GM21723 (cell line): ENCODE data around the gene HSPB6.
A peak's percentile ranks its signal among the peaks of the same experiment; 100 is the strongest.

Experiments
- ATAC-seq: cut with Tn5 transposase; IDR thresholded peaks from one replicate; pipeline ENCODE4 v1.9.1; 2021; ENCODE audit warnings: mild to moderate bottlenecking, moderate library complexity; ENCODE audit not compliant: unreplicated experiment

HSPB6 gene

DNA sequence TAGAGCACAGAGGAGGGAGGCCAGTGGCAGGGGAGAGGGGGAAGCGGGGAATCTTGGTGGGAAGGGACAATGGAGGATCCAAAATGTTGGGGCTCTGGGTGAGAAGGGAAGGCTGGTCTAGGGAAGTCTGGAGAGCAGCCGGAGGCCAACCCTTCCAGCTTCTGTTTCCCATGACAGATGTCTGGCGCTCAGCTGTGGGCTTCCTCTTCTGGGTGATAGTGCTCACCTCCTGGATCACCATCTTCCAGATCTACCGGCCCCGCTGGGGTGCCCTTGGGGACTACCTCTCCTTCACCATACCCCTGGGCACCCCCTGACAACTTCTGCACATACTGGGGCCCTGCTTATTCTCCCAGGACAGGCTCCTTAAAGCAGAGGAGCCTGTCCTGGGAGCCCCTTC, 10.3 kb downstream of the HSPB6 start:
- no peak for ATAC-seq

- ATAC-seq = no peak
These were observed 10.8 kb downstream of the HSPB6 start for GRCh38 chr19:35746087-35746462.

- ATAC-seq = peak; percentile 43
These were observed 11.3 kb downstream of the HSPB6 start, which contains the start of the genes PSENEN and U2AF1L4 for GRCh38 chr19:35745328-35746086. PSENEN (plus strand) TSS chr19:35745651; CDS start chr19:35745931, 280 bp downstream. U2AF1L4 (minus strand) TSS chr19:35745418; CDS start chr19:35745391, 27 bp downstream.

GRCh38 chr19:35744430-35745327, 12.2 kb downstream of the HSPB6 start:
- ATAC-seq = peak; percentile 39

GRCh38 chr19:35743640-35744429, 13.0 kb downstream of the HSPB6 start:
- ATAC-seq = no peak

DNA sequence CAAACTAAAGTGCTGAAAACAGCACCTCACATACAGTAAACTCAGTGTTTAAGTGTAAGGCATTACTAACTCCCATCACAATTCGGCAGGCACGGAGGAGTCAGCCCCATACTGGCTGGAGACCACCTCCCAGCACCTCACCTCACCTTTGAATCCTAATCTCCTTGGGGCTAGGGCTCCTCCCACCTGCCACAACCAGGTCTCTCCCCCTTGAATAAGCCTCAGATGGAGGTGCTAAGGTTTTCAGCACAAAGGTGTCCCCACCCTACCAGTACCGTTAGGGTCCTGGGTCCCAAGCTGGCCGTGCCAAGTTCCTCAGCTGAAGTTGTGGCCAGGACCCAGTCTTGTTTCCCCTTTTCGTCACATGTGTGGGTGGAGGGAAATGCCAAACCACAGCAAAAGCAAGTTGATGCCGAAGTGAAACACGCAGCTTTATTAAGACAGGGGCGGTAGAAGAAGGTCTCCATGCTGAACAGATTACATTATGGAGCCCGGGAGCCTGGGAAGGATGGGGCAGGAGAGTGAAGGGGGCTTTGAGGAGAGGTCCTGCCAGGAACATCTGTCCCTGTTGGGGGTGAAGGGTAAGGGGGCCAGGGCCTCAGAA, 14.6 kb downstream of the HSPB6 start, which contains the start of gene IGFLR1:
Gene IGFLR1, minus strand, starts transcription at position 332 of the 604 bp plus-strand sequence. CDS start 1,272 bp downstream, outside the sequence.
- no peak for ATAC-seq

DNA sequence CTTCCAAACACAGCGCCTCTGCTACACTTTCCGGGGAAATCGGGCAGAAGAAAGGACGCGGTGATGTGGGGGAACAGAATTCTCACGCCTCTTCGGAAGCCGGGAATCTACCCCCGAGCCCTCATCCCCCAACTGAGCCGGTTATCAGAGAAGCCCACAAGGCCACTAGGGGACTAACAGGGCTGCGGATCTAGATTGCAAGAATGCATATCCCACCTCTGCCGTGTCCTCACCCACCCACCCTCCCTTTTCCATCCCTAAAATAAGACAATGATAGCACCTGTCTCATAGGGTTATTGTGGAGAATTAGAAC, 15.7 kb downstream of the HSPB6 start:
- no peak for ATAC-seq

- ATAC-seq = peak; percentile 48
These were observed 16.2 kb downstream of the HSPB6 start for GRCh38 chr19:35740423-35741202.

DNA sequence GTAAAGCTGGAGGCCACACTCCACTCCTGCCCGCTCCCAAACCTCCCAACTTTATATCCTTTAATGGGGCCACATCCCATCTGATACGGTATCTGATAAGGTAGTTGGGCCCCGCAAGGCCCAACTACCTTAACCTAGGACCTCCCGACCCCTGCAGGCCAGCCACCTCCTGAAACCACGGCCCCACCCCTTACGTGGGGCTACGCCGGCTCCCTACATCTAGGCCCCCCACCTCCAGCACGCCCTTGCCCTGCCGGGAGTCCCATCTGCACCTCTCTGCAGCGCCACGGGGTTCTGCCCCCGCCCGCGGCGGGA, 16.8 kb downstream of the HSPB6 start:
- peak; percentile 11 for ATAC-seq

- ATAC-seq = no peak
These were observed 17.3 kb downstream of the HSPB6 start for GRCh38 chr19:35739275-35740107.

GRCh38 chr19:35738887-35739229, 18.0 kb downstream of the HSPB6 start:
- no peak for ATAC-seq

- no peak for ATAC-seq
These were observed 18.6 kb downstream of the HSPB6 start for GRCh38 chr19:35738021-35738886.

- ATAC-seq = no peak
These were observed 19.6 kb downstream of the HSPB6 start for GRCh38 chr19:35736913-35737886.

DNA sequence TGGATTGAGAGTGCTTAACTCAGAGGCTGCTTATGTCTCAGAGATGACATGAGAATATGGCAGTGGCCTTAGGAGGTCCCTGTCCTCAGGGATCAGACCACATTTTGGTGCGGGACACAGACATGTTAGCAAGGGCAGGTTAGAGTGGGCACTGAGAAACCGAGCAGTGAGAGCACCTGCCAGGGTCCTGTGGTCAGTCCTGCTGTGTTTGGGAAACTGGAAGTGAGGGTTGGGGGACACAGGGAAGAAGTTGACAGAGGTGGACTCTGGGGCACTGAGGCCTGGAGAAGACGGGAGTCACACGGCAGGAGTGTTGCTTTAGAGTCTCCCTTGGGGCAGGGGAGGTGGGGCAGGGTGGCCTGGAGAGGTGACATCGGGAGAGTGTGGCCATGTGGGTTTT, 21.9 kb downstream of the HSPB6 start:
- ATAC-seq = no peak

- no peak for ATAC-seq
These were observed 22.6 kb downstream of the HSPB6 start for GRCh38 chr19:35734273-35734672.

DNA sequence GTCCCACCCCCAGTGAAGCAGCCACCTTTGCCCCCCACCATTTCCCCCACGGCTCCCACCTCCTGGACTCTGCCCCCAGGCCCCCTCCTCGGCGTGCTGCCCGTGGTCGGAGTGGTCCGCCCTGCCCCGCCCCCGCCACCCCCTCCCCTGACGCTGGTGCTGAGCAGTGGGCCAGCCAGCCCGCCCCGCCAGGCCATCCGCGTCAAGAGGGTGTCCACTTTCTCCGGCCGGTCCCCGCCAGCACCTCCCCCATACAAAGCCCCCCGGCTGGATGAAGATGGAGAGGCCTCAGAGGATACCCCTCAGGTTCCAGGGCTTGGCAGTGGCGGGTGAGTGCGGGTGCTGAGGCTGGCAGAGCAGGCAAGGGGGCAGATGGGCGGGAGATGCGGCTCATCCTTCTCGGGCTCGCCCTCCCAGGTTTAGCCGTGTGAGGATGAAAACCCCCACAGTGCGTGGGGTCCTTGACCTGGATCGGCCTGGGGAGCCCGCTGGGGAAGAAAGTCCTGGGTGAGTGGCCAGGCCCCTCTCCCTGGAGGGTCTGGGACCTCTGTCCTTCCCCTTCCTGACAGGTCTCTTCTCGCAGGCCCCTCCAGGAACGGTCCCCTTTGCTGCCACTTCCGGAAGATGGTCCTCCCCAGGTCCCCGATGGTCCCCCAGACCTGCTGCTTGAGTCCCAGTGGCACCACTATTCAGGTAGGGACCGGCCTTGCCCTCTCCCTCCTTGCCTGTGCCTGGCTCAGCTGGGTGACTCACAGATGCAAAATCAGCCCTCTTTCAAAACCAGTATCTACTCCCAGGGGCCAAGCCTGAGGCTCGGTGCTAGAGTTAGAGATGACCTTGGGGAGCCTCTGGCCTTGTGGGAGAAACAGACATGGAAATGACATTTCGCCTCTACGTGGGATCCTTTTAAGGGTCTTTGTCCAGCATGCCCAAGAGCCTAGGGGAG, 23.4 kb downstream of the HSPB6 start:
- no peak for ATAC-seq
